ENCODE measurements around the gene FAM111A. TPM values are rescaled to one million over a fixed set of nuclear protein-coding genes. Genes with fewer than 3 reads are reported as not detected.

Gene FAM111A, protein sequence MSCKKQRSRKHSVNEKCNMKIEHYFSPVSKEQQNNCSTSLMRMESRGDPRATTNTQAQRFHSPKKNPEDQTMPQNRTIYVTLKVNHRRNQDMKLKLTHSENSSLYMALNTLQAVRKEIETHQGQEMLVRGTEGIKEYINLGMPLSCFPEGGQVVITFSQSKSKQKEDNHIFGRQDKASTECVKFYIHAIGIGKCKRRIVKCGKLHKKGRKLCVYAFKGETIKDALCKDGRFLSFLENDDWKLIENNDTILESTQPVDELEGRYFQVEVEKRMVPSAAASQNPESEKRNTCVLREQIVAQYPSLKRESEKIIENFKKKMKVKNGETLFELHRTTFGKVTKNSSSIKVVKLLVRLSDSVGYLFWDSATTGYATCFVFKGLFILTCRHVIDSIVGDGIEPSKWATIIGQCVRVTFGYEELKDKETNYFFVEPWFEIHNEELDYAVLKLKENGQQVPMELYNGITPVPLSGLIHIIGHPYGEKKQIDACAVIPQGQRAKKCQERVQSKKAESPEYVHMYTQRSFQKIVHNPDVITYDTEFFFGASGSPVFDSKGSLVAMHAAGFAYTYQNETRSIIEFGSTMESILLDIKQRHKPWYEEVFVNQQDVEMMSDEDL
- 17.6 and 19.2 TPM in 2 replicates for total RNA-seq

DNA sequence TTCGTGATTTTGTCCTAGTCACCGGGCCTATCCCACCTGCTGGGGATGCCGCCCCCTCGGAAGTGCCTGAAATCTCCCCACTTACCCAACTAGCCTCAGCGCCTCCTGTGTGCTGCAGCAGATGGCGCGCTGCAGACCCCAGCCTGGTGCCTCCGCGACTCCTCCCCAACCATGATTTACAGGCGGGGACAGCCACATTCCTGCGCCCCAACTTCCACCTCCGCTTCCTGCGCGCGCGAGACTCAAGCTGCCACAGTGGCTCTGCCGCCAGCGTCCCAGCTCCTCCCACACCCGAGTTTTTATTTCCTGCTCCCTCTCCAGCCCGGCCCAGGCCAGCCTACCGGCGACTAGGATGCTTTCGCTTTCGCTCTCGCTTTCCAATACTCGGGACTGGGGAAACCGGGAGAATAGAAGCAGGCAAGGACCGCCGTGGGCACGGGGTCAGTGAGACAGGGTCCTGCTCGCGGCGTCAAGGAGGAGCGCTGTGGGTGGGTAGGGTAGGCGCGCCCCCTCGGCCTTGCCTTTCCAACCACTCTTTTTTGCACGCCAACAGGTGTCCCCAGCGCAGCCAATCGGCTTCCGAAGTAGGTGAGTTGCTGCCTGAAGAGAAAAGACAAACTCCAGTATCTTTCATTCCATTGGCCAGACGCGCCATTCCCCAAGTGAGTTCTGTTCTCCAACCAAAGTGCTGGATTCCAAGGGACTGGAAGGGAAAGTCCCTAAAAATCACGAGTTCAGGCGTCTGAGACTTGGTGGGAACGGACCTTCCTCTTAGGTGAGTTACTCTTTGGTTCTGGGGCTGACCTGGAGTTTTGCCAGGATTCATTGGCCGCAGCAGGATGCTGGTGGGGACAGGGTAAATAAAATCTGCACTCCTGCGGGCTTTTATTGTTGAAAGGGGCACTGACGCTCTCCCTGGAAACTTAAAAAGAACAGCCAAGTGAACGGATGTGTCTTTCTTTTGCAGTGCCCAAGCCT is at the start of gene FAM111A:
Gene FAM111A (plus strand): TSS at position 327 of the 978 bp plus-strand sequence. CDS start 6,017 bp downstream, outside the sequence.

DNA sequence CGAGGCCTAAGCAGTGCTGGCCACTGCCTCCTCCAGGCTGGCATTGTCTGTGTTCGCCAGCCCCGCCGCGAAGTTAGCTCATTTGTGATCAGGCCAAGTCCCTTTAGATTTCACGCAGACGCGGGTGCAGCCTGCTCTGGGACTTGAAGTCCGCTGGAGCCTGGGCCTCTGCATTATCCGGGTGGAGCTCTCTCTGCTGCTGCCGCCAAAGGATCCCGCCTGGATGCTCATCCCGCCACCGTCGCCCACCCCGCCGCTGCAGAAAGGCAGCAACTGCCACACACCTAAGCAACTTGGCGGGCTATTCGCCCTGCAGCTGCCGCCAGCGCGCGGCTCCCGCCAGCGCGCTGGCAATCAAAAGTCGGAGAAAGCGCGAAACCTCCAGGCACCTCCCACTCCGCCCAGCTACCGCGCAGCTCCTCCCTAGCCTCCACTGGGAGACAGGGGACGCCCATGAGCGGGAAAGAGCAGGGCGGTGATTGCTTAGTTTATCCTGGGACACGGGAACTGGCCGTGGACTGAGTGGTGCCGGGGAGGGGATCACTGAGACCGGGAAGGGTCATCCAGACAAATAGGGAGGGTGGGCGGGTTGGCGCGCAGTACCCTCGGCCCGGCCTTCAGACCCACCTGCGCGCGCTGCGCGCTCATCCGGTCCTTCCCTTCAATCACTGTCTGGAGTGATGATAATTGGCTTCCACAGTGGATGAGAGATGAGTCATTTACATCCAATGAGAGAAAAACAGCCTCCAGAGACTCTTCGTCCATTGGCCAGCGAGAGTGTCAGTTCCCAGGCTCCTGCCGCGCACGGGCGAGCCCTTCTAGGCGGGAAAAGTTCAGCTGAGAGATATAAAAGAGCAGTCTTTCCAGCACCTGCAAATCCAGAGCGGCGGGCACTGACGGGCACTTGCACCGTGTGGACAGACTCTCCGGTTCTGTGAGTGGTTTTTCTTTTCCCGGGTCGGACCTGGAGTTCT is 36.0 kb upstream of the FAM111A start, which contains the start of gene FAM111B:
Gene FAM111B (plus strand): TSS at position 875 of the 974 bp plus-strand sequence. CDS start 2,389 bp downstream, outside the sequence.

DNA sequence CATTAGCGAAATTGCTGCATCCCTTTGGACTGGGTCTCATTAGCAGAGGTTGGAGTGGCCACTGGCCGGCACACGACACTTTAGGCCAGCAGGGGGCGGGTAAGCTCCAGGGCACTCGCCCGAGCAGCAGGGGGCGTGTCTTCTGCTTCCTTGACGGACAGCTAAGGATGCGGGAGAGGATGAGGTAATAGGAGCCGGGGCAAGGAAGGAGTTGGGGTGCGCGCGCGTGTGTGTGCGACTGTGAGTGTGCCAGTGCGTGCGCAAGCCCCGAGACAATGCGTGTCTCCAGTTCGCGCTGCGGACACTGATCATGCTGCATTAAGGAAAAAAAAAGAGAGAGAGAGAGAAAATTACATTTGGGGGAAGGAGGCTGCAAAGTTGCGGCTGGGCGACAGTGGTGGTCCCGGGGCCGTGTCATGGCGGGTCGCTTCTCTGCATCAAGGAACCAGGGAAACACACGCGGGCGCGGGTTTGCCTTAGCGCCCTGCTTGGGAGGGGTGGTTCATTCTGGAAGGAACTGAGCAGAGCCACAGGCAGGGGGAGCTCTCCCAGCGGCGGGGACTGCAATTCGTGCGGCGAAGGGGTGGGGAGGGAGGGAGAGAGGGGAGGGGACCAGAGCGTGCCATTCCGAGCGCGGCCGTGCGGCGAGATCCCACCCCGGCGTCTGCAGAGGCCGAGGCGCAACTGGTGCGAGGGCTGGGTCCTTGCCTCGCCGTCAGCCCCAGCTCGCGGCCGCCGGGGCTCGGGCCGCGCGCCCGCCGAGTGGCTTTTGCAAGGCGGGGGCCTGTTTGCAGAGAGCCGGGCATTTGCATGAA is 29.1 kb downstream of the FAM111A start, which contains the start of gene DTX4:
Gene DTX4 (plus strand): TSS at position 625 of the 815 bp plus-strand sequence. CDS start 464 bp downstream, outside the sequence.

Other genes starting within 250 kb of the FAM111A start
- gene GLYATL1, start 203.4 kb upstream of the FAM111A start, total RNA-seq, result 0.26 TPM in 1 of 2 replicates, not detected in the other
- gene GLYATL1B, start 56.5 kb upstream of the FAM111A start, total RNA-seq, result not detected in 2 replicates
- 5.6 and 7.7 TPM in 2 replicates for gene FAM111B, start 35.6 kb upstream of the FAM111A start, total RNA-seq
- 2.3 and 5.7 TPM in 2 replicates for gene DTX4, start 29.3 kb downstream of the FAM111A start, total RNA-seq
- not detected in 2 replicates for gene MPEG1, start 70.1 kb downstream of the FAM111A start, total RNA-seq
- not detected in 2 replicates for gene OR5AN1, start 216.0 kb downstream of the FAM111A start, total RNA-seq